Measurements from ENCODE around the gene CYLC2. TPM values are rescaled to one million over a fixed set of nuclear protein-coding genes. Genes with fewer than 3 reads are reported as not detected.

CYLC2 gene
- total RNA-seq, 3 donors from 2014 or later (not counting 1 experiment from before 2014, with no cell fraction given): not detected

DNA sequence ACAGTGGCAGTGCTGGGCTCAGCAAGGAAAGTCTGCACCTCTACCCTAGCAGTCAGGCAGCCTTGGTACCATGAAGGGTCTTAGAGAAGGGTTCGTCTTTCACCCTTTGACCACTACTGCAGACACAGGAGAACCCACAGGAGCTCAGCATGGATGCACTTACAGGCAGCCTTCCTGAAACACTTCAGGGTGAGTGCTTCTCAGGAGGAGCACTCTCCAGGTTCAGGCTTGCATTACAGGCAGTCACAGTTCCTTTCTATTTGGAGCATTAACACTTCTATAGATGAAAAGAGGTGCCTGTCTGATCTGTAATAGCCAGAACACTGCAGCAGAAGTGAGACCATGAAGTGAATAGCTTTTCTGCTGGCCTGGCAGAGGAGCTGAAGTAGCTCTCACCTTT is 8.7 kb upstream of the CYLC2 start:
- Mint-ChIP-seq H3K4me1 (no peaks in the 10 kb centered on the region), H3K4me3 (no peak overlapping the region), H3K27ac (no peak overlapping the region), H3K27me3 (ENCODE audit: low read depth in 2 of 2) (no peaks in the 10 kb centered on the region), H3K36me3 (peaks cover 16% of the 10 kb centered on the region), H3K9me3 (peaks cover 13 to 21% of the 10 kb centered on the region in 2 donors)
- no peak for ATAC-seq
- Histone ChIP-seq H3K27ac (ENCODE audit: low read length) (no peak overlapping the region), H3K4me1 (ENCODE audit: control insufficient read depth, insufficient read depth, low read length) (no peaks in the 10 kb centered on the region), H3K27me3 (ENCODE audit: control insufficient read depth, insufficient read depth, low read length) (no peaks in the 10 kb centered on the region), H3K36me3 (ENCODE audit: control insufficient read depth, insufficient read depth, low read length) (no peaks in the 10 kb centered on the region), H3K9me3 (ENCODE audit: control insufficient read depth, insufficient read depth, low read length) (peaks cover 11% of the 10 kb centered on the region), H3K4me3 (ENCODE audit: low read length) (no peak overlapping the region)
- 86% methylated on average over 1 of the region's 1 CpG for WGBS (ENCODE audit: insufficient coverage)
- intact Hi-C loops (cut with micrococcal nuclease): no loop called here
- DNase-seq: no peak
- TF ChIP-seq, protein P1, sequence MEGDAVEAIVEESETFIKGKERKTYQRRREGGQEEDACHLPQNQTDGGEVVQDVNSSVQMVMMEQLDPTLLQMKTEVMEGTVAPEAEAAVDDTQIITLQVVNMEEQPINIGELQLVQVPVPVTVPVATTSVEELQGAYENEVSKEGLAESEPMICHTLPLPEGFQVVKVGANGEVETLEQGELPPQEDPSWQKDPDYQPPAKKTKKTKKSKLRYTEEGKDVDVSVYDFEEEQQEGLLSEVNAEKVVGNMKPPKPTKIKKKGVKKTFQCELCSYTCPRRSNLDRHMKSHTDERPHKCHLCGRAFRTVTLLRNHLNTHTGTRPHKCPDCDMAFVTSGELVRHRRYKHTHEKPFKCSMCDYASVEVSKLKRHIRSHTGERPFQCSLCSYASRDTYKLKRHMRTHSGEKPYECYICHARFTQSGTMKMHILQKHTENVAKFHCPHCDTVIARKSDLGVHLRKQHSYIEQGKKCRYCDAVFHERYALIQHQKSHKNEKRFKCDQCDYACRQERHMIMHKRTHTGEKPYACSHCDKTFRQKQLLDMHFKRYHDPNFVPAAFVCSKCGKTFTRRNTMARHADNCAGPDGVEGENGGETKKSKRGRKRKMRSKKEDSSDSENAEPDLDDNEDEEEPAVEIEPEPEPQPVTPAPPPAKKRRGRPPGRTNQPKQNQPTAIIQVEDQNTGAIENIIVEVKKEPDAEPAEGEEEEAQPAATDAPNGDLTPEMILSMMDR (IDR thresholded peaks at IDR 0.05): no peak

DNA sequence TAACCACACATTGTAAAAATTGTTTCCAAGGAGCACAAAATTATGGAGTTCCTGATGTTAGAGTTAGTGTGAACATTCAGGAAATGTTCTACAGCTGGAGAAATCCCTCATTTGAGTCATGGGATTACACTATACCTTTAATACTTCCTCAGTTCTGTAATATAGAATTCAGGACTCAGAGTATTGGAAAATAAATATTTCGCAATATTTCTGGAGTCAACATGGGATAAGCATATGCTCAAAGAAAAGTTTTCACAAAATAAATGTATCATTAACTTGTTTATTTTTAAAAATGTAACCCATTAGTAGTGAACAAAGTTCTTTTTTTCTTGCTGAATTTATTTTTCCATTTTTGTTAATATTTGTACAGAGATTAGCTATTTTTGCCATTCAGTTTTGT is 8.6 kb downstream of the CYLC2 start:
- intact Hi-C loops (cut with micrococcal nuclease): no loop called here
- TF ChIP-seq, protein P1 (IDR thresholded peaks at IDR 0.05): no peak

DNA sequence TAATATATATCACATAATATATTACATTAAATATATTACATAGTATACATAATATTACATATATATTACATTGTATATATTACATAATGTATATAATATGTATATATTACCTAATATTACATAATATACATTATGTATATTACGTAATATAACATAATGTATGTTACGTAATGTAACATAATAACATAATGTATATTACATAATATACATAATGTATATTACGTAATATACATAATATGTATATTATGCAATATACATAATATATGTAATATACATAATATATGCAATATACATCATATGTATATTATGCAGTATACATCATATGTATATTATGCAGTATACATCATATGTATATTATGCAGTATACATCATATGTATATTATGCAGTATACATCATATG is 19.1 kb downstream of the CYLC2 start:
- H3K27ac Mint-ChIP-seq: no peak overlapping the region
- TF ChIP-seq, protein P1 (IDR thresholded peaks at IDR 0.05): no peak
- H3K27me3 Mint-ChIP-seq (ENCODE audit: low read depth in 2 of 2): no peaks in the 10 kb centered on the region
- intact Hi-C loops (cut with micrococcal nuclease): no loop called here
- ATAC-seq (no peak), DNase-seq (no peak)
- H3K9me3 ChIP-seq (ENCODE audit: control insufficient read depth, insufficient read depth, low read length): no peaks in the 10 kb centered on the region
- no peak overlapping the region for H3K27ac ChIP-seq (ENCODE audit: low read length)
- H3K36me3 ChIP-seq (ENCODE audit: control insufficient read depth, insufficient read depth, low read length): no peaks in the 10 kb centered on the region
- H3K9me3 Mint-ChIP-seq: peaks cover 9 to 10% of the 10 kb centered on the region in 2 donors
- no peaks in the 10 kb centered on the region for H3K4me1 ChIP-seq (ENCODE audit: control insufficient read depth, insufficient read depth, low read length)
- H3K4me1 Mint-ChIP-seq: no peaks in the 10 kb centered on the region
- peaks cover under 1% of the 10 kb centered on the region for H3K36me3 Mint-ChIP-seq
- no peaks in the 10 kb centered on the region for H3K27me3 ChIP-seq (ENCODE audit: control insufficient read depth, insufficient read depth, low read length)
- no peak overlapping the region for H3K4me3 Mint-ChIP-seq
- no peak overlapping the region for H3K4me3 ChIP-seq (ENCODE audit: low read length)
- WGBS (ENCODE audit: insufficient coverage): no CpG with 5 or more reads among the region's 3 CpGs

More for the DNA sequence above, 8.6 kb downstream of the CYLC2 start:
- no peaks in the 10 kb centered on the region for H3K4me1 Mint-ChIP-seq
- no peaks in the 10 kb centered on the region for H3K27me3 Mint-ChIP-seq (ENCODE audit: low read depth in 2 of 2)
- H3K36me3 Mint-ChIP-seq: no peaks in the 10 kb centered on the region
- Histone ChIP-seq H3K36me3 (ENCODE audit: control insufficient read depth, insufficient read depth, low read length) (no peaks in the 10 kb centered on the region), H3K9me3 (ENCODE audit: control insufficient read depth, insufficient read depth, low read length) (no peaks in the 10 kb centered on the region), H3K4me1 (ENCODE audit: control insufficient read depth, insufficient read depth, low read length) (no peaks in the 10 kb centered on the region), H3K27ac (ENCODE audit: low read length) (no peak overlapping the region), H3K4me3 (ENCODE audit: low read length) (no peak overlapping the region), H3K27me3 (ENCODE audit: control insufficient read depth, insufficient read depth, low read length) (no peaks in the 10 kb centered on the region)
- no CpG with 5 or more reads among the region's 1 CpG for WGBS (ENCODE audit: insufficient coverage)
- no peak overlapping the region for H3K4me3 Mint-ChIP-seq
- DNase-seq (no peak), ATAC-seq (no peak)
- peaks cover 11% of the 10 kb centered on the region in 2 donors for H3K9me3 Mint-ChIP-seq
- no peak overlapping the region for H3K27ac Mint-ChIP-seq

DNA sequence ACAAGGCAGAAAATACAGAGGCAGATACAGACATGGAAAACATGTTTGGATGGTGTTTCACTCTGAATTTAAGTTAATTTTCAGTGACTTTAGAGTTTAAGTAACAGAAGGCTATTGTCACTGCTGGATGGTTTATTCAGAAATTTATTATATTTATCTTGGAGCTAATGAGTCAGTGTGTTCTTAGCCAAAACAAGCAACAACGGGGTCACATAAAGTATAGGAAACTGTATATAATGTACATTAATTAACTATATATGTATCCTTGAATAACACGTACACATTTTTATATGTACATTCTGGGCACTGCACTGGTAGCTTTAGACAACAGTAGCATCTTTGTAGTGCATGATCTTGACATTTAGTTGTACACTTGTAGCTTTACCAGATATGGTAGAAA is 30.7 kb downstream of the CYLC2 start:
- no peak overlapping the region for H3K27ac Mint-ChIP-seq
- Histone ChIP-seq H3K27me3 (ENCODE audit: control insufficient read depth, insufficient read depth, low read length) (no peaks in the 10 kb centered on the region), H3K4me3 (ENCODE audit: low read length) (no peak overlapping the region), H3K4me1 (ENCODE audit: control insufficient read depth, insufficient read depth, low read length) (no peaks in the 10 kb centered on the region), H3K36me3 (ENCODE audit: control insufficient read depth, insufficient read depth, low read length) (no peaks in the 10 kb centered on the region), H3K9me3 (ENCODE audit: control insufficient read depth, insufficient read depth, low read length) (peaks cover 8% of the 10 kb centered on the region), H3K27ac (ENCODE audit: low read length) (no peak overlapping the region)
- H3K4me1 Mint-ChIP-seq: no peaks in the 10 kb centered on the region
- H3K9me3 Mint-ChIP-seq: peaks cover 15 to 18% of the 10 kb centered on the region in 2 donors
- no CpG with 5 or more reads among the region's 2 CpGs for WGBS (ENCODE audit: insufficient coverage)
- no peak for DNase-seq
- no peak overlapping the region for H3K4me3 Mint-ChIP-seq
- intact Hi-C loops (cut with micrococcal nuclease): no loop called here
- TF ChIP-seq, protein P1 (IDR thresholded peaks at IDR 0.05): no peak
- no peaks in the 10 kb centered on the region for H3K27me3 Mint-ChIP-seq (ENCODE audit: low read depth in 2 of 2)
- ATAC-seq: no peak
- H3K36me3 Mint-ChIP-seq: peaks cover 15% of the 10 kb centered on the region

Measured in natural killer cell (primary cell).